GM21381 (cell line): ENCODE measurements around the gene CALHM6.

Source experiments
- ATAC-seq: cut with Tn5 transposase; IDR thresholded peaks from one replicate; pipeline ENCODE4 v1.9.1; 2021; ENCODE audit warnings: mild to moderate bottlenecking, moderate library complexity; ENCODE audit not compliant: unreplicated experiment

CALHM6 gene

GRCh38 chr6:116444575-116444974, 16.6 kb upstream of the CALHM6 start:
- no peak for ATAC-seq

GRCh38 chr6:116445102-116445501, 16.1 kb upstream of the CALHM6 start:
- ATAC-seq: no peak

- ATAC-seq: no peak
These were observed 14.8 kb upstream of the CALHM6 start for GRCh38 chr6:116446399-116446798.

GRCh38 chr6:116447052-116447451, 14.1 kb upstream of the CALHM6 start:
- no peak for ATAC-seq

GRCh38 chr6:116447496-116448011, 13.6 kb upstream of the CALHM6 start:
- no peak for ATAC-seq

GRCh38 chr6:116449565-116449964, 11.6 kb upstream of the CALHM6 start:
- no peak for ATAC-seq

GRCh38 chr6:116450185-116450710, 10.9 kb upstream of the CALHM6 start:
- no peak for ATAC-seq

GRCh38 chr6:116450769-116451740, 10.1 kb upstream of the CALHM6 start:
- peak; percentile 88 for ATAC-seq

- no peak for ATAC-seq
These were observed 9.3 kb upstream of the CALHM6 start for GRCh38 chr6:116451916-116452315.

GRCh38 chr6:116452531-116452930, 8.6 kb upstream of the CALHM6 start:
- no peak for ATAC-seq

- ATAC-seq: no peak
These were observed 5.1 kb upstream of the CALHM6 start for GRCh38 chr6:116456106-116456505.

- no peak for ATAC-seq
These were observed 4.2 kb upstream of the CALHM6 start for GRCh38 chr6:116456927-116457326.

GRCh38 chr6:116458264-116458663, 2.9 kb upstream of the CALHM6 start:
- no peak for ATAC-seq

GRCh38 chr6:116459927-116460326, 1.2 kb upstream of the CALHM6 start:
- no peak for ATAC-seq

- peak; percentile 89 for ATAC-seq
These were observed 1.0 kb downstream of the CALHM6 start for GRCh38 chr6:116461932-116462885.

GRCh38 chr6:116463301-116463700, 2.1 kb downstream of the CALHM6 start:
- ATAC-seq: no peak

- no peak for ATAC-seq
These were observed 4.1 kb downstream of the CALHM6 start for GRCh38 chr6:116465246-116465645.

GRCh38 chr6:116467096-116467495, 5.9 kb downstream of the CALHM6 start:
- ATAC-seq: no peak

GRCh38 chr6:116467514-116467913, 6.3 kb downstream of the CALHM6 start:
- ATAC-seq: no peak

GRCh38 chr6:116468293-116468692, 7.1 kb downstream of the CALHM6 start:
- no peak for ATAC-seq

GRCh38 chr6:116471531-116471930, 10.4 kb downstream of the CALHM6 start:
- ATAC-seq: no peak
